Stimulated activated naive CD8-positive, alpha-beta T cell treated with anti-CD3 and anti-CD28 coated beads, Interleukin-15, amount 100 ng/mL, for 72 hours (primary cell): ENCODE measurements around the gene FOXJ2.
"Not testable (repeated sequence)": the region's sequence is repeated elsewhere in the genome, so short reads cannot be mapped to it uniquely, and the experiment has no call there.

Source experiments
- ATAC-seq: fragments of 150-1000 bp; cut with Tn5 transposase; 2 replicates; pipeline ENCODE4 v1.10.0; 2021; ENCODE audit warnings: mild to moderate bottlenecking, moderate library complexity
- DNase-seq, 2 donors: peaks; one replicate each; pipeline ENCODE4 v3.0.0; 2021 to 2022
- H3K27ac Mint-ChIP-seq, 2 donors: one replicate each; pipeline ENCODE4 v1.8.0; 2022; ENCODE audit warnings: mild to moderate bottlenecking in 2 of 2, mixed read lengths in 2 of 2, moderate library complexity in 2 of 2
- H3K27me3 Mint-ChIP-seq: one replicate; pipeline ENCODE4 v1.8.0; 2022; ENCODE audit warnings: mixed read lengths
- H3K4me1 Mint-ChIP-seq: one replicate; pipeline ENCODE4 v1.8.0; 2022; ENCODE audit warnings: mild to moderate bottlenecking, mixed read lengths
- H3K4me3 Mint-ChIP-seq, 2 donors: one replicate each; pipeline ENCODE4 v1.8.0; 2022; ENCODE audit warnings: mild to moderate bottlenecking in 2 of 2, mixed read lengths in 2 of 2, moderate library complexity in 1 of 2
- H3K9me3 Mint-ChIP-seq, 2 donors: one replicate each; pipeline ENCODE4 v1.8.0; 2022; ENCODE audit warnings: mixed read lengths in 2 of 2

Gene FOXJ2

GRCh38 chr12:8040791-8041190 lies 8.3 kb downstream of the FOXJ2 start:
- Mint-ChIP-seq H3K27ac (no peak overlapping the region), H3K4me3 (no peak overlapping the region), H3K4me1 (peaks cover 41% of the 10 kb centered on the region), H3K27me3 (no peaks in the 10 kb centered on the region), H3K9me3 (no peaks in the 10 kb centered on the region)
- DNase-seq (no peak), ATAC-seq (no peak)

- Mint-ChIP-seq H3K9me3 (no peaks in the 10 kb centered on the region), H3K4me1 (peaks cover 11% of the 10 kb centered on the region), H3K4me3 (no peak overlapping the region), H3K27me3 (no peaks in the 10 kb centered on the region), H3K27ac (peak overlapping the region in 1 of 2 donors; percentile 62)
- peak; percentile 68 to 73 for DNase-seq
- peak; percentile 65 for ATAC-seq
Measured at GRCh38 chr12:8045952-8046944, 13.7 kb downstream of the FOXJ2 start.

- DNase-seq: no peak
- Mint-ChIP-seq H3K4me1 (peaks cover 11% of the 10 kb centered on the region), H3K9me3 (no peaks in the 10 kb centered on the region), H3K27me3 (no peaks in the 10 kb centered on the region), H3K27ac (no peak overlapping the region), H3K4me3 (no peak overlapping the region)
- peak; percentile 42 for ATAC-seq
Measured at GRCh38 chr12:8047842-8048241, 15.3 kb downstream of the FOXJ2 start.

- H3K27me3 Mint-ChIP-seq: no peaks in the 10 kb centered on the region
- no peak for ATAC-seq
- no peak overlapping the region for H3K27ac Mint-ChIP-seq
- H3K9me3 Mint-ChIP-seq: no peaks in the 10 kb centered on the region
- DNase-seq: no peak
- peaks cover 11% of the 10 kb centered on the region for H3K4me1 Mint-ChIP-seq
- no peak overlapping the region for H3K4me3 Mint-ChIP-seq
Measured at GRCh38 chr12:8048906-8049305, 16.4 kb downstream of the FOXJ2 start.

GRCh38 chr12:8050600-8051250 lies 18.2 kb downstream of the FOXJ2 start:
- DNase-seq (no peak), ATAC-seq (no peak)
- Mint-ChIP-seq H3K4me1 (peaks cover 11% of the 10 kb centered on the region), H3K27ac (no peak overlapping the region), H3K9me3 (no peaks in the 10 kb centered on the region), H3K27me3 (no peaks in the 10 kb centered on the region), H3K4me3 (no peak overlapping the region)

- H3K4me3 Mint-ChIP-seq: no peak overlapping the region
- ATAC-seq (no peak), DNase-seq (no peak)
Measured at GRCh38 chr12:8052679-8053078, 20.2 kb downstream of the FOXJ2 start.

GRCh38 chr12:8054816-8055215 lies 22.3 kb downstream of the FOXJ2 start:
- Mint-ChIP-seq H3K27me3 (no peaks in the 10 kb centered on the region), H3K27ac (no peak overlapping the region), H3K4me3 (no peak overlapping the region), H3K9me3 (no peaks in the 10 kb centered on the region), H3K4me1 (peaks cover 17% of the 10 kb centered on the region)
- ATAC-seq (no peak), DNase-seq (no peak)

More at GRCh38 chr12:8052679-8053078, 20.2 kb downstream of the FOXJ2 start:
- no peaks in the 10 kb centered on the region for H3K9me3 Mint-ChIP-seq
- H3K27me3 Mint-ChIP-seq: no peaks in the 10 kb centered on the region
- peaks cover 19% of the 10 kb centered on the region for H3K4me1 Mint-ChIP-seq
- no peak overlapping the region for H3K27ac Mint-ChIP-seq

- Mint-ChIP-seq H3K27me3 (no peaks in the 10 kb centered on the region), H3K27ac (peak overlapping the region in 1 of 2 donors; percentile 80), H3K4me1 (peaks cover 17% of the 10 kb centered on the region), H3K9me3 (no peaks in the 10 kb centered on the region), H3K4me3 (no peak overlapping the region)
- no peak for DNase-seq
- no peak for ATAC-seq
Measured at GRCh38 chr12:8057306-8057705, 24.8 kb downstream of the FOXJ2 start.

GRCh38 chr12:8057839-8058238 lies 25.3 kb downstream of the FOXJ2 start:
- Mint-ChIP-seq H3K27me3 (no peaks in the 10 kb centered on the region), H3K27ac (peak overlapping the region; percentile 3 to 70), H3K9me3 (no peaks in the 10 kb centered on the region), H3K4me1 (peaks cover 17% of the 10 kb centered on the region), H3K4me3 (peak overlapping the region in 1 of 2 donors; percentile 1)
- DNase-seq (no peak), ATAC-seq (peak; percentile 82)

- Mint-ChIP-seq H3K4me1 (peaks cover 17% of the 10 kb centered on the region), H3K9me3 (no peaks in the 10 kb centered on the region), H3K4me3 (no peak overlapping the region), H3K27ac (no peak overlapping the region), H3K27me3 (no peaks in the 10 kb centered on the region)
- DNase-seq: no peak
- no peak for ATAC-seq
Measured at GRCh38 chr12:8058506-8058905, 26.0 kb downstream of the FOXJ2 start.

- H3K4me1 Mint-ChIP-seq: peaks cover 30% of the 10 kb centered on the region
- H3K27me3 Mint-ChIP-seq: no peaks in the 10 kb centered on the region
- ATAC-seq (no peak), DNase-seq (no peak)
- H3K9me3 Mint-ChIP-seq: no peaks in the 10 kb centered on the region
- H3K27ac Mint-ChIP-seq: no peak overlapping the region
- no peak overlapping the region for H3K4me3 Mint-ChIP-seq
Measured at GRCh38 chr12:8064131-8064530, 31.6 kb downstream of the FOXJ2 start.

- DNase-seq (peak in 1 of 2 donors; percentile 22), ATAC-seq (peak; percentile 100)
- H3K4me1 Mint-ChIP-seq: peaks cover 48% of the 10 kb centered on the region
Measured at GRCh38 chr12:8065991-8066594, 33.6 kb downstream of the FOXJ2 start, which contains the start of gene C3AR1. Gene C3AR1, minus strand, starts transcription at chr12:8066359. Its CDS starts 6,174 bp downstream, at chr12:8060185.

GRCh38 chr12:8069582-8069981 lies 37.1 kb downstream of the FOXJ2 start:
- peaks cover 45% of the 10 kb centered on the region for H3K4me1 Mint-ChIP-seq
- H3K27me3 Mint-ChIP-seq: no peaks in the 10 kb centered on the region
- ATAC-seq: no peak
- H3K9me3 Mint-ChIP-seq: no peaks in the 10 kb centered on the region
- no peak for DNase-seq
- peak overlapping the region in 1 of 2 donors; percentile 30 for H3K27ac Mint-ChIP-seq
- no peak overlapping the region for H3K4me3 Mint-ChIP-seq

More at GRCh38 chr12:8065991-8066594, 33.6 kb downstream of the FOXJ2 start, which contains the start of gene C3AR1:
- no peaks in the 10 kb centered on the region for H3K27me3 Mint-ChIP-seq
- peak within 1 kb of the TSS; percentile 60 to 77 for H3K4me3 Mint-ChIP-seq
- H3K27ac Mint-ChIP-seq: peak within 1 kb of the TSS in 1 of 2 donors; percentile 93
- H3K9me3 Mint-ChIP-seq: no peaks in the 10 kb centered on the region

GRCh38 chr12:8071820-8072219 lies 39.3 kb downstream of the FOXJ2 start:
- H3K9me3 Mint-ChIP-seq, DNase-seq, H3K27ac Mint-ChIP-seq, H3K27me3 Mint-ChIP-seq, ATAC-seq, H3K4me3 Mint-ChIP-seq: not testable (repeated sequence)
- H3K4me1 Mint-ChIP-seq: peaks cover 23% of the 10 kb centered on the region

- Mint-ChIP-seq H3K9me3 (no peaks in the 10 kb centered on the region), H3K4me1 (peaks cover 31% of the 10 kb centered on the region), H3K27me3 (no peaks in the 10 kb centered on the region), H3K4me3 (no peak overlapping the region), H3K27ac (no peak overlapping the region)
- no peak for DNase-seq
- no peak for ATAC-seq
Measured at GRCh38 chr12:8075935-8076334, 43.4 kb downstream of the FOXJ2 start.
